ENCODE results near the gene TMEM107. TPM values are rescaled to one million over a fixed set of nuclear protein-coding genes. Genes with fewer than 3 reads are reported as not detected.

The TMEM107 gene
- 15.5 and 23.7 TPM in 2 replicates for total RNA-seq

- peak; percentile 12 for TF ChIP-seq CTCF (IDR thresholded peaks at IDR 0.05; ENCODE audit: insufficient read depth, low read depth, low read length)
- H3K4me3 ChIP-seq (ENCODE audit: low read depth, low read length), result peak within 1 kb of the TSS; percentile 75
- DNase-seq (ENCODE audit: low read depth), result peak; percentile 83
Measured at GRCh38 chr17:8176197-8176940, at the start of gene TMEM107. Gene TMEM107 (minus strand): TSS chr17:8176380. CDS start chr17:8176286, 94 bp downstream.

- TF ChIP-seq CTCF (IDR thresholded peaks at IDR 0.05; ENCODE audit: insufficient read depth, low read depth, low read length), result no peak
- no peak overlapping the region for H3K4me3 ChIP-seq (ENCODE audit: low read depth, low read length)
- DNase-seq (ENCODE audit: low read depth), result no peak
Measured at GRCh38 chr17:8224891-8225812, 49.0 kb upstream of the TMEM107 start.

GRCh38 chr17:8223356-8224126 is 47.4 kb upstream of the TMEM107 start:
- peak overlapping the region; percentile 90 for H3K4me3 ChIP-seq (ENCODE audit: low read depth, low read length)
- TF ChIP-seq CTCF (IDR thresholded peaks at IDR 0.05; ENCODE audit: insufficient read depth, low read depth, low read length), result peak; percentile 12

GRCh38 chr17:8222630-8223355 is 46.6 kb upstream of the TMEM107 start:
- H3K4me3 ChIP-seq (ENCODE audit: low read depth, low read length), result peak overlapping the region; percentile 90
- DNase-seq (ENCODE audit: low read depth), result peak; percentile 94
- TF ChIP-seq CTCF (IDR thresholded peaks at IDR 0.05; ENCODE audit: insufficient read depth, low read depth, low read length), result no peak

More at GRCh38 chr17:8223356-8224126, 47.4 kb upstream of the TMEM107 start:
- peak; percentile 50 for DNase-seq (ENCODE audit: low read depth)

GRCh38 chr17:8222380-8222629 is 46.1 kb upstream of the TMEM107 start:
- H3K4me3 ChIP-seq (ENCODE audit: low read depth, low read length), result peak overlapping the region; percentile 90
- TF ChIP-seq CTCF (IDR thresholded peaks at IDR 0.05; ENCODE audit: insufficient read depth, low read depth, low read length), result no peak
- DNase-seq (ENCODE audit: low read depth), result no peak
